HCEC 1CT (cell line): ENCODE data around the gene AGAP2.
"Not testable (repeated sequence)": the region's sequence is repeated elsewhere in the genome, so short reads cannot be mapped to it uniquely, and the experiment has no call there.

ENCODE experiments used
- DNase-seq: peaks from one replicate; pipeline ENCODE4 v3.0.0-alpha.2; 2017

AGAP2 gene

DNA sequence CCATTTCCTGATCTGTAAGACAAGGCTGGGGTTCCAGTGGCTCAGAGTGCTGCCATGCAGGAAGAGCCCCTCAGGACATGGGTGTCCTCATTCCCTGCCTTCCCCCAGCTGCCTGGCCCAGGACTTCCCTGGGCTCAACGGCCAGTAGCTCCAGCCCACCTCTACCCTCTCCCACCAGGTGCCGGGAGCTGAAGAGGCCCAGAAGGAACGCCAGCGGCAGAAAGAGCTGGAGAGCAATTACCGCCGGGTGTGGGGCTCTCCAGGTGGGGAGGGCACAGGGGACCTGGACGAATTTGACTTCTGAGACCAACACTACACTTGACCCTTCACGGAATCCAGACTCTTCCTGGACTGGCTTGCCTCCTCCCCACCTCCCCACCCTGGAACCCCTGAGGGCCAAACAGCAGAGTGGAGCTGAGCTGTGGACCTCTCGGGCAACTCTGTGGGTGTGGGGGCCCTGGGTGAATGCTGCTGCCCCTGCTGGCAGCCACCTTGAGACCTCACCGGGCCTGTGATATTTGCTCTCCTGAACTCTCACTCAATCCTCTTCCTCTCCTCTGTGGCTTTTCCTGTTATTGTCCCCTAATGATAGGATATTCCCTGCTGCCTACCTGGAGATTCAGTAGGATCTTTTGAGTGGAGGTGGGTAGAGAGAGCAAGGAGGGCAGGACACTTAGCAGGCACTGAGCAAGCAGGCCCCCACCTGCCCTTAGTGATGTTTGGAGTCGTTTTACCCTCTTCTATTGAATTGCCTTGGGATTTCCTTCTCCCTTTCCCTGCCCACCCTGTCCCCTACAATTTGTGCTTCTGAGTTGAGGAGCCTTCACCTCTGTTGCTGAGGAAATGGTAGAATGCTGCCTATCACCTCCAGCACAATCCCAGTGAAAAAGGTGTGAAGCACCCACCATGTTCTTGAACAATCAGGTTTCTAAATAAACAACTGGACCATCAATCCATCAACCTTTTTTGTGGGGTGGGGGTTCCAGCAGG lies 17.6 kb downstream of the AGAP2 start:
- no peak for DNase-seq

DNA sequence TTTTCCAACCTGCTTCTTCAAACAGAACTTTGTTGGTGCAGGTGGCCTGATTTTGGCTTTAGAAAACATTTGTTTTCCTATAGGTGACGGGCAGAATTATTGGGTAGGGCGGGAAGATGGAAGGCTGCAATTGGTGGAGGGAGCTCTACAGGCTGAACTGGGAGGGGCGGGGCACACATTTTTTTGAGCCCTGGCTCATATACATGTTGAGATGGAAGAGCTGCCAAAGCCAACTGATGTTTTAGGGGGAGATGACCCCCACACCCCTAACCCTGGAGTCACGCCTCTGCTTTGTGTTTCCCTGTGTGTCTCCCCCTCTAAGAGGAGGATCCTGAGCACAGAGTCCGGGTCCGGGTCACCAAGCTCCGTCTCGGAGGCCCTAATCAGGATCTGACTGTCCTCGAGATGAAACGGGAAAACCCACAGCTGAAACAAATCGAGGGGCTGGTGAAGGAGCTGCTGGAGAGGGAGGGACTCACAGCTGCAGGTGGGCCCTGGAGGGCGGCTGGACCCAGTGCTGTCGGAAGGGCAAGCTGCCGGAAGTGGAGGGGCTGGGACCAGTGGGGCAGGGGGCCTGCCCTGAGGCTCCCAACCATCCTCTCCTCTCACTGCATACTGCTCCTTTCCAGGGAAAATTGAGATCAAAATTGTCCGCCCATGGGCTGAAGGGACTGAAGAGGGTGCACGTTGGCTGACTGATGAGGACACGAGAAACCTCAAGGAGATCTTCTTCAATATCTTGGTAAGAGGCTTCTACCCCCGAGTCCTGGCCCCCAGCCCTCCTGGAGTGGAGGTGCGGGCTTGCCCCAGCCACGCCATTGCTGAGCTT lies 18.6 kb downstream of the AGAP2 start:
- DNase-seq: no peak

DNA sequence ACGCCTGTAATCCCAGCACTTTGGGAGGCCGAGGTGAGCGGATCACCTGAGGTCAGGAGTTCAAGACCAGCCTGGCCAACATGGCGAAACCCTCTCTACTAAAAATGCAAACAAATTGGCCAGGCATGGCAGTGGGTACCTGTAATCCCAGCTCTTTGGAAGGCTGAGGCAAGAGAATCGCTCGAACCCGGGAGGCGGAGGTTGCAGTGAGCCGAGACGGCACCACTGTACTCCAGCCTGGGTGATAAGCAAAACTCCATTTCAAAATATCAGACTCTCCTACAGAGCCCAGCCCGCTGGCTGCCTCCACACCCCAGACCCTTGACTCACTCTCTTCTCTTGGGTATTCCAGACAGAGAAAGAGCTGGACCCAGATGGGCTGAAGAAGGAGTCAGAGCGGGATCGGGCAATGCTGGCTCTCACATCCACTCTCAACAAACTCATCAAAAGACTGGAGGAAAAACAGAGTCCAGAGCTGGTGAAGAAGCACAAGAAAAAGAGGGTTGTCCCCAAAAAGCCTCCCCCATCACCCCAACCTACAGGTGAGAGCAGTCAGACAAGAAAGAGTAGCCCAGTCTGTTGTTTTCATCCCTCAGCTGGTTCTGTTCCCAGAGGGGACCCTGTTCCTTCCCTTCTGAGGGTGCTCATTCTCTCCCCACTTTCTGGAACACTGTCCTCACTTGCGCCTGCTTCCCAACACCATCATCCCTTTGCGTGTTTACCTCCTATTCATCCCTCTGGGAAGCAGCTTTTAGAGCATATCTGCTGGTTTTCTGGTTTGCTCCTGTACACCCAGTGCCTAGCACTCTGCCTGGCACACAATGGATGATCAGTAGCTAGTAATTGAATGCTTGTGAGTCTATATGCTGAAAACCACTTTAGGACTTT lies 19.7 kb downstream of the AGAP2 start:
- DNase-seq: no peak

DNA sequence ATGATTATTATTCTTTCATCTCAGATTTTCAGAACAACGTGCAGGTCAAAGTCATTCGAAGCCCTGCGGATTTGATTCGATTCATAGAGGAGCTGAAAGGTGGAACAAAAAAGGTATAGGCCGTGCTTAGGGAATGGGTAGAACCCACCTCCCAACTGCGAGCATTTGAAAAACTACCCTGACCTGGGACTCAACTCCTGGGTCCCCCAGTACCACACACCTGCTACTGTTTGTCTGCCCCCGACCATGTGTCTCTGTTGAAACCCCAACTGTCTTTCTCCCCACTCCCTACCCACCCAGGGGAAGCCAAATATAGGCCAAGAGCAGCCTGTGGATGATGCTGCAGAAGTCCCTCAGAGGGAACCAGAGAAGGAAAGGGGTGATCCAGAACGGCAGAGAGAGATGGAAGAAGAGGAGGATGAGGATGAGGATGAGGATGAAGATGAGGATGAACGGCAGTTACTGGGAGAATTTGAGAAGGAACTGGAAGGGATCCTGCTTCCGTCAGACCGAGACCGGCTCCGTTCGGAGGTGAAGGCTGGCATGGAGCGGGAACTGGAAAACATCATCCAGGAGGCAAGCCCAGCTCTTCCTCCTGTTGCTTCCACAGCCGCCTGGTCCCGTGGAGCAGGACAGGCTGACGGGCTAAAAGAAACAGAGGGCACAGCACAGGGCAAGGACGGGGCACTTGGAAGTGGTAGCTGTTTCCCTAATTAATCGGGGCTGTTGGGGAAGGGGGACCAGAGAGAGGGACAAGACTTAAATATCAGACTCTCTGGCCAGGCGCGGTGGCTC lies 20.5 kb downstream of the AGAP2 start:
- DNase-seq: no peak

DNA sequence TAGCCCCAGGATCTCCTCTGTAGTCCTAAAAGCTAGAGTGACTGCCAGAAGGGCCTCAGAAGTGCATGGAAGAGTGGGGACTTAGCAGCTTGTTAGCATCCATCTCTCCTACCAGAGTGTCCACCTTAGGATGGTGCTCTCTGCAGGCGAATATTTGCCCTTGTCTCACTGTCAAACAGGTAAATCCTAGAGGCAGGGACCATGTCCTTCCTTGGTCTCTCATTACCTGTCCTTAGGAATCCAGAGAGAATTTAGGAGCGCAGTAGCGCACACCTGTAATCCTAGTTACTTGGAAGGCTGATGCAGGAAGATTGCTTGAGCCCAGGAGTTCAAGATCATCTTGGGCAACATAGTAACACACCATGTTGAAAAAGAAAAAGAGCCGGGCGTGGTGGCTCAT lies 21.4 kb downstream of the AGAP2 start:
- DNase-seq: no peak

- no peak for DNase-seq
Observed at GRCh38 chr12:57716305-57716704, 22.2 kb downstream of the AGAP2 start.

- no peak for DNase-seq
Observed at GRCh38 chr12:57715786-57716185, 22.8 kb downstream of the AGAP2 start.

- not testable (repeated sequence) for DNase-seq
Observed at GRCh38 chr12:57715036-57715748, 23.4 kb downstream of the AGAP2 start.

- no peak for DNase-seq
Observed at GRCh38 chr12:57713209-57713608, 25.3 kb downstream of the AGAP2 start.

- DNase-seq: no peak
Observed at GRCh38 chr12:57712701-57713100, 25.8 kb downstream of the AGAP2 start.

DNA sequence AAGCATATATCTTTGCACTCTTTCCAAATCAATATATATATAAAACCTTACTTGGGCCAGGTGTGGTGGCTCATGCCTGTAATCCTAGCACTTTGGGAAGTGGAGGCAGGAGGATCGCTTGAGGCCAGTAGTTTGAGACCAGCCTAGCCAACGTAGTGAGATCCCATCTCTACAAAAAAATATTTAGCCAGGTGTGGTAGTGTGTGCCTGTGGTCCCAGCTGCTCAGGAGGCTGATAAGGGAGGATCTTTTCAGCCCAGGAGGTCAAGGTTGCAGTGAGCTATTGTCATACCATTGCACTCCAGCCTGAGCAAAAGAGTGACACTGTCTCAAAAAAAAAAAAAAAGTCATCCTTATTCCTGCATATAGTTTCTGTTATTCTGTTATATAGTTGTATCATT lies 30.2 kb downstream of the AGAP2 start:
- no peak for DNase-seq

- no peak for DNase-seq
Observed at GRCh38 chr12:57707250-57707649, 31.3 kb downstream of the AGAP2 start.

GRCh38 chr12:57700317-57700716 lies 38.2 kb downstream of the AGAP2 start:
- DNase-seq: no peak

GRCh38 chr12:57698414-57698813 lies 40.1 kb downstream of the AGAP2 start:
- DNase-seq: no peak

DNA sequence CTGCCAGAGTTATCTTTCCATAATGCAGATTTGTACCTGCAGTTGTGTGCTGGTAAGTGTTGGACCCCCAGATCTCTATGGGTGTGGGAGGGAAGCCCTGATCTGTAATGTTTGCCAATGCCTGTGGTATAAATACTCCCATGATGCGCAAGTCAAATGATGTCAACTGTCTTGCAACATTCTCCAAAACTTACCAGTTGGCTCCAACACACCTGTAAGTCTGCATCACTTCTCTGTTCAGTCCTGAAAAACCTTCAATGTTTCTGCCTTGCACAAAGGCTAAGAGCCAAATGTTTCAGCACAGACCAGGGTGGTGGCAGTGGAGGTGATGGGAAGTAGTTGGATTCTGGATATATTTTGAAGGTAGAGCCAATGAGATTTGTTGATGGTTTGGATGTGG lies 41.5 kb downstream of the AGAP2 start:
- DNase-seq: no peak

- no peak for DNase-seq
Observed at GRCh38 chr12:57695770-57696432, 42.6 kb downstream of the AGAP2 start.

DNA sequence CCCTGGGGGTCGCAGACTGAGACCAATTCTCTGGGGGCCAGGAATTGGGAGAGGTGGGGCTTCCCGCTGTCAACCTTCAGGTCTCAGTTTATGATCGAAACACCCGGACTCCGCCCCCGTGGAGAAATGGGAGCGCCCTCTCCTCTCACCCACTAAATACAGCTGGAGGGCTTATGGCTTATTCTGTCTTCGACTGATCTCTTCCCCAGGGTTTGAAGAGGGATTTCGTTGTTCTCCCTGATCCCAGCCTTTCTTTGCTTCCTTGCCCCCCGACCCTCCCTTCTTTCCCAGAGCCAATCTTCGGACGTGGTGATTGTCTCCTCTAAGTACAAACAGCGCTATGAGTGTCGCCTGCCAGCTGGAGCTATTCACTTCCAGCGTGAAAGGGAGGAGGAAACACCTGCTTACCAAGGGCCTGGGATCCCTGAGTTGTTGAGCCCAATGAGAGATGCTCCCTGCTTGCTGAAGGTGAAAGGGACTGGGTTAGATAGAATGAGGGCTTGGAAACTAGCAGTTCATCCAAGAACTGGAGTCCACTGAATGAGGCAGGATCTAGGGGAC lies 44.0 kb downstream of the AGAP2 start:
- peak; percentile 1 for DNase-seq

- DNase-seq: peak; percentile 100
Observed at GRCh38 chr12:57693659-57694458, 44.7 kb downstream of the AGAP2 start, which contains the start of gene OS9. TSS of gene OS9 (plus strand) at chr12:57694132. CDS start at chr12:57694162, 30 bp downstream.

DNA sequence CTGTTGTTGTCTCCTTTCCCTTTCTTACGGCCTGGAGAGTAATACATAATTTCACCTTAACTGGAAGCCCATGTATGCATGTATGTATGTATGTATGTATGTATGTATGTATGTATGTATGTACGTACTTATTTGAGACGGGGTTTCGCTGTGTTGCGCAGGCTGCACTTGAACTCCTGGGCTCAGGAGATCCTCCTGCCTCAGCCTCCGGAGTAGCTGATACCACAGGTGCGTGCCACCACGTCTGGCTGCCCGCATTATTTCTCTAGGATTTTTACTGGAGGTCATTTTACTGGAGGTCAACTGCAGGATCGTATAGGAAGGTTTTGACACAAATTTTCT lies 45.3 kb downstream of the AGAP2 start:
- no peak for DNase-seq
